Osteoblast (primary cell): ENCODE results near the gene NDFIP2. TPM values are rescaled to one million over a fixed set of nuclear protein-coding genes. Genes with fewer than 3 reads are reported as not detected.
A peak's percentile ranks its signal among the peaks of the same experiment; 100 is the strongest.

ENCODE experiments used
- DNase-seq: peaks from one replicate; pipeline ENCODE4 v3.0.0; 2011; ENCODE audit warnings: low spot score, mixed read lengths; ENCODE audit not compliant: insufficient read length; ENCODE audit errors: missing footprints
- H2AFZ ChIP-seq: 2 replicates; pipeline ENCODE4 v1.6.0; 2011; ENCODE audit warnings: mild to moderate bottlenecking, low read length
- H3K27ac ChIP-seq: 2 replicates; pipeline ENCODE4 v1.5.1; 2011; ENCODE audit warnings: mild to moderate bottlenecking, low read depth, low read length, moderate library complexity
- H3K27me3 ChIP-seq: 2 replicates; pipeline ENCODE4 v1.6.0; 2012; ENCODE audit warnings: mild to moderate bottlenecking, control low read depth, inconsistent platforms, low read length, moderate library complexity; ENCODE audit not compliant: insufficient read depth
- H3K36me3 ChIP-seq: 2 replicates; pipeline ENCODE4 v1.5.1; 2011; ENCODE audit warnings: mild to moderate bottlenecking, low read length, control low read depth, moderate library complexity; ENCODE audit not compliant: insufficient read depth
- H3K4me1 ChIP-seq: 2 replicates; pipeline ENCODE4 v1.5.1; 2011; ENCODE audit warnings: mild to moderate bottlenecking, low read length, control low read depth, moderate library complexity; ENCODE audit not compliant: insufficient read depth
- H3K4me2 ChIP-seq: 2 replicates; pipeline ENCODE4 v1.6.0; 2011; ENCODE audit warnings: mild to moderate bottlenecking, low read length; ENCODE audit not compliant: insufficient read depth
- H3K4me3 ChIP-seq: fragments of 200-600 bp; sonication (generic); 3 replicates; pipeline ENCODE4 v1.5.1; 2012; ENCODE audit warnings: mild to moderate bottlenecking, low read length, inconsistent platforms; ENCODE audit not compliant: insufficient read depth
- H3K79me2 ChIP-seq: 2 replicates; pipeline ENCODE4 v1.6.0; 2012; ENCODE audit warnings: mild to moderate bottlenecking, low read length, control low read depth, inconsistent platforms; ENCODE audit not compliant: insufficient read depth
- H3K9me3 ChIP-seq: 2 replicates; pipeline ENCODE4 v1.5.1; 2011; ENCODE audit warnings: low read depth, low read length, control low read depth
- H4K20me1 ChIP-seq: 2 replicates; pipeline ENCODE4 v1.6.0; 2012; ENCODE audit warnings: mild to moderate bottlenecking, low read length, control low read depth; ENCODE audit not compliant: insufficient read depth
- total RNA-seq: library from RNA; depleted of rRNA; stranded (reverse); fragments of >200 nt; gene quantifications from 2 replicates; pipeline ENCODE4 v1.2.3, GENCODE V29; 2012
- TF ChIP-seq, protein P1 (sequence below): IDR thresholded peaks from 2 replicates; pipeline ENCODE4 v1.5.1; 2011; ENCODE audit warnings: mild to moderate bottlenecking, low read depth, low read length, moderate library complexity; ENCODE audit errors: extremely low read depth

The NDFIP2 gene
- total RNA-seq, 1 donor: 56.5 TPM

GRCh38 chr13:79455331-79455730, 25.6 kb upstream of the NDFIP2 start:
- H3K79me2 ChIP-seq: no peaks in the 10 kb centered on the region
- H3K27ac ChIP-seq: peak overlapping the region; percentile 77
- peak overlapping the region; percentile 6 for H3K4me2 ChIP-seq

DNA sequence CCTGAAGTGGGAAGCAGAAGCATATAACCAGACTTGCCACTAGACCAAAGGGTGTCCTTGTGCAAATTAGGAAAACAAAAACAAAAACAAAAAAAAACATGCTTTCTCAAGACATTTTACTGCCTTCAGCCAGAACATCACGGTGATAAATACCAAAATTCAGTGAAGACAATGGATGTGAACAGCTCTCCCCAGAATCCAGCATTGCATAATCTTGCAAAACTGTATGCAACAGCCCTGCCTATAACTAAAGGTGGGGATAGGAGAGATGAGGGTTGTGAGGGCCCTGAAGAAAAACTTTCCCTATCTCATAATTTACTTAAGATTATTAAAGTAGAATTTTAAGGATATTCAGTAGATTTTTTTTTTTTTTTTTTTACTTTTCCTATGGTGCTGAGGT, 24.9 kb upstream of the NDFIP2 start:
- TF ChIP-seq, protein P1, sequence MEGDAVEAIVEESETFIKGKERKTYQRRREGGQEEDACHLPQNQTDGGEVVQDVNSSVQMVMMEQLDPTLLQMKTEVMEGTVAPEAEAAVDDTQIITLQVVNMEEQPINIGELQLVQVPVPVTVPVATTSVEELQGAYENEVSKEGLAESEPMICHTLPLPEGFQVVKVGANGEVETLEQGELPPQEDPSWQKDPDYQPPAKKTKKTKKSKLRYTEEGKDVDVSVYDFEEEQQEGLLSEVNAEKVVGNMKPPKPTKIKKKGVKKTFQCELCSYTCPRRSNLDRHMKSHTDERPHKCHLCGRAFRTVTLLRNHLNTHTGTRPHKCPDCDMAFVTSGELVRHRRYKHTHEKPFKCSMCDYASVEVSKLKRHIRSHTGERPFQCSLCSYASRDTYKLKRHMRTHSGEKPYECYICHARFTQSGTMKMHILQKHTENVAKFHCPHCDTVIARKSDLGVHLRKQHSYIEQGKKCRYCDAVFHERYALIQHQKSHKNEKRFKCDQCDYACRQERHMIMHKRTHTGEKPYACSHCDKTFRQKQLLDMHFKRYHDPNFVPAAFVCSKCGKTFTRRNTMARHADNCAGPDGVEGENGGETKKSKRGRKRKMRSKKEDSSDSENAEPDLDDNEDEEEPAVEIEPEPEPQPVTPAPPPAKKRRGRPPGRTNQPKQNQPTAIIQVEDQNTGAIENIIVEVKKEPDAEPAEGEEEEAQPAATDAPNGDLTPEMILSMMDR: no peak
- no peaks in the 10 kb centered on the region for H3K9me3 ChIP-seq
- DNase-seq: no peak
- H2AFZ ChIP-seq: no peak overlapping the region
- no peaks in the 10 kb centered on the region for H3K36me3 ChIP-seq
- no peak overlapping the region for H3K4me3 ChIP-seq
- H3K4me1 ChIP-seq: peaks cover 36% of the 10 kb centered on the region
- peak overlapping the region; percentile 6 for H3K4me2 ChIP-seq
- H3K27me3 ChIP-seq: no peaks in the 10 kb centered on the region
- H4K20me1 ChIP-seq: no peaks in the 10 kb centered on the region
- H3K27ac ChIP-seq: peak overlapping the region; percentile 77
- no peaks in the 10 kb centered on the region for H3K79me2 ChIP-seq

More at GRCh38 chr13:79455331-79455730, 25.6 kb upstream of the NDFIP2 start:
- DNase-seq: no peak
- no peak overlapping the region for H2AFZ ChIP-seq
- no peaks in the 10 kb centered on the region for H3K9me3 ChIP-seq
- H3K4me3 ChIP-seq: no peak overlapping the region
- no peaks in the 10 kb centered on the region for H3K27me3 ChIP-seq
- peaks cover 37% of the 10 kb centered on the region for H3K4me1 ChIP-seq
- H4K20me1 ChIP-seq: no peaks in the 10 kb centered on the region
- no peaks in the 10 kb centered on the region for H3K36me3 ChIP-seq
- TF ChIP-seq, protein P1: no peak

GRCh38 chr13:79456656-79457365, 24.1 kb upstream of the NDFIP2 start:
- Histone ChIP-seq H2AFZ (no peak overlapping the region), H4K20me1 (no peaks in the 10 kb centered on the region), H3K79me2 (no peaks in the 10 kb centered on the region), H3K4me2 (no peak overlapping the region), H3K9me3 (no peaks in the 10 kb centered on the region), H3K36me3 (no peaks in the 10 kb centered on the region), H3K4me1 (peaks cover 28% of the 10 kb centered on the region), H3K27ac (peak overlapping the region; percentile 52), H3K27me3 (no peaks in the 10 kb centered on the region), H3K4me3 (no peak overlapping the region)
- DNase-seq: no peak
- TF ChIP-seq, protein P1: no peak

DNA sequence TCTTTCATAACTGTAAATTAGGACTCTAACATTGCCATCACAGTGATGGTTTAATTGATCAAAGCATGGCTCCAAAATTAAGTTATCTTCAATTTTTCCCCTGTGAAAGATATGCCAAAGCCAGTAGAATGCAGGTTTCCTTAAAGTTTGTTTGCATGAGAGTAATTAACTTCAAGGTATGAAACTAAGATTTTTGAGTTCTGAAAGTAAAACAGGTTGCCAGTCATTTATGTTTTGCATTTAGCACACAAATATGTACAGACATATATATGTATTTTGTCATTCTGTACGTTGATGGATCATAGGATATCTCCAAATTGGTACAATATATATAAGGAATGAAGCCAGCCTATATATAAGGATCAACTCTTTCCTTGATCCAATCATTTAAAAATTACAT, 23.6 kb upstream of the NDFIP2 start:
- Histone ChIP-seq H3K27me3 (no peaks in the 10 kb centered on the region), H4K20me1 (no peaks in the 10 kb centered on the region), H3K79me2 (no peaks in the 10 kb centered on the region), H3K4me1 (peaks cover 22% of the 10 kb centered on the region), H3K36me3 (no peaks in the 10 kb centered on the region), H3K4me2 (no peak overlapping the region), H3K4me3 (no peak overlapping the region), H3K9me3 (no peaks in the 10 kb centered on the region), H2AFZ (no peak overlapping the region), H3K27ac (peak overlapping the region; percentile 52)
- TF ChIP-seq, protein P1: no peak
- no peak for DNase-seq
